Renal cortical epithelial cell (primary cell): ENCODE measurements around the gene LCE1A. TPM values are rescaled to one million over a fixed set of nuclear protein-coding genes. Genes with fewer than 3 reads are reported as not detected.

ENCODE experiments used
- DNase-seq: peaks from one replicate; pipeline ENCODE4 v3.0.0-alpha.2; 2011; ENCODE audit warnings: low read depth
- total RNA-seq: library from RNA; depleted of rRNA; stranded (reverse); fragments of >200 nt; gene quantifications from 2 replicates; pipeline ENCODE4 v1.2.3, GENCODE V29; 2014

LCE1A gene, protein sequence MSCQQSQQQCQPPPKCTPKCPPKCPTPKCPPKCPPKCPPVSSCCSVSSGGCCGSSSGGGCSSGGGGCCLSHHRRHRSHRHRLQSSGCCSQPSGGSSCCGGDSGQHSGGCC
- total RNA-seq = not detected in 2 replicates

- DNase-seq = no peak
These were observed at the start of gene LCE1A for GRCh38 chr1:152827173-152827572. Gene LCE1A (plus strand): TSS chr1:152827473. CDS start chr1:152827473, 0 bp downstream.

DNA sequence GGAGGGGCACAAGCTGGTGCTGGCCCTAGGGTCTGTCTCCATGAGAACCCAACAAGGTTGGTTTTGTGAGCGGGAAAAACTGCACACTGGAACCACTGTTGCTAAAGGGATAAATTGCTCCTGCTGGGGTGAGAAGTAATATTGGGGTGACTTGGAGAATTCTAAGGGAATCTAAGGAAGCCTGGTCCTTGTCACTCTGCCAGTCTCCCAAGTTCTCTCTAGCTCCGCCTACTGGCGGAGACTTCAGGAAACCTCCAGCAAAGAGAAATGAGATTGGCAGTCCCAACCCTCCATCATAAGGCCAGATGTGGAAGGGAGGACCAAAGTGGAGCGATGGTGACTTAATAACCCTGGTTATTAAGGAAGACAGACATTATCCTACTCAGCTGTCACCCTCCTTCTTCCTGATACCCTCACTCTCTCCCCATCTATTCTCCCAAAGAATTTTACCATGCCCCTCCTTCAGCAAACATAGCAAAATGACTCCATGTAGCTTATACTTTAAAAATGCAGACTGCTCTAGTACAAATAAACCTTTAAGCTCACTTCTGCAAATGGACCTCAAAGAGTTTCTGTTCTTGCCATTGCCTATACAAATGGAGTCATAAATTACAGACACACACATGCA is 49.6 kb upstream of the LCE1A start:
- no peak for DNase-seq

DNA sequence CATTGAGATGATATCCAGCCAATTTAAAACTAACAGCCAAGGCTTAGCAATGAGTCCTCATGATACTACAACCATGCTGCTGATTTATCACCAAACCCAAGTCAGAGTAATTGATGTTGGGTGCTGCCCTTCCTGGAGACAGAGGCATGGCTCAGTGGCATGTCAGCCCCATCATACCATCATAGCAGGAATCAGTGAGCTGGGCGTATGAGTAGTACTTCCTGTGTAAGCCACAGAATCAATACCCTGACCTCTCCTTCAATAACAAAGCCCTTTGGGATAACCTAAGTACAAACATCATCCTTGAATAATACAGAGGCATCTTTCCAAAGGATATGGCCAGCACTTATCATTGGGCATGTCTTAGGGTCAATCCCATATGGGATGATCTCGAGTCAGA is 44.2 kb upstream of the LCE1A start:
- no peak for DNase-seq

GRCh38 chr1:152786077-152786476 is 41.2 kb upstream of the LCE1A start, which contains the start of gene LCE1E:
Gene LCE1E (plus strand): TSS chr1:152786257. CDS start chr1:152787300, 1,043 bp downstream.
- no peak for DNase-seq

DNA sequence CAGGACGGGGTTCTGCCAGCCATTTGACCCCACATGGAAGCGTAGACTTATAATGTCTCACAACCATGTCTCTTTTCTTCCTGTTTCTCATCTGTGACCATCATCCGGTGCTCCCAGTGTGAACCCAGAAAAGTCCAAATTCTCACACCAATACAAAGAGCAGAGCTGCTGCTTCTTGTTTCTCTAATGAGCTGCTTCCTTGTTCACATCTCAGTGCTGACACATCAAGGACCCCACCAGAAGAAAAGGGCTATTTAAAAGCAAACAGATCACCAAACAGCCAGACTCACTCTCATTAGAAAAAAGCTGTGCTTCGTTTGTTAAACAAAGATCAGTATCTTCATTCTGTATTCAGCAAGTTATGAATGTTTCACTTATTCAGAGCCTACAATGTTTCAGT is 31.6 kb upstream of the LCE1A start:
- no peak for DNase-seq

DNA sequence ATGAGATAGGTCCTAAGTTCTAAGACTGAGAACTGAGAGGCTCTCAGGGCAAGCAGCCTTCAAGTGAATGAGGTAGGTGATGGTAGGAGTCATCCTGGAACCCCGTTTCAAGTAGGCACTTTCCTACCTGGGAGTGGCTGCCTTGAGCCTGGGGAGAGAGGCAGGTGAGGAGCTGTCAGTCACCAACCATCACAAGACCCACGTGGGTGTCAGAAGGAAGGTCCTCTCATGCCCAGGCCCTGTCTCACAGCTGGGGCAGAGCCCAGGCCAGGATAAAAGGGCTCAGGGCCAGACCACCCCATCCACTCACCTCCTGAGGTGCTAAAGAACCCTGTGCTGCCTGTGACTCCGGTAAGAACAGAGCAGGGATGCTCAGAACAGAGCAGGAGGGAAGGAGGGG is 30.9 kb upstream of the LCE1A start, which contains the start of gene LCE1D:
LCE1D (plus strand) TSS at position 301 of the 400 bp plus-strand sequence. CDS start 1,074 bp downstream, outside the sequence.
- no peak for DNase-seq

DNA sequence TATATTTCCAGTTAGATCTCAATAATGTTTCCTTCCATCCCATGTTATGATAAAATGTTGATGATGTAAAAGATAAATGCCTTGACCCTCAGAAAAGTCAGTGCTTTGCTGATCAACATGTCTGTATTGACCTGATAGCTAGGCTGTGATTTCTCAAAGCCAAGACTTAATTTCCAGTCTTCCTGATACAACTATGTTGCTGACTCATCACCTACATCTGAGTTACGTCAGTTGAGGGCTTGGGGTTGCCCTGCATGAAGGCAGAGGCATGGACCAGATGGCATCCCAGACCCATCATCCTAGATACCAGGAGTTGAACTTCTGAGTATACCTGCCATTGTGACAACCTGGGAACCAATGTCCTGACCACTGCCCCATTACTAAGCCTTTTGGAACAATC is 25.9 kb upstream of the LCE1A start:
- DNase-seq = no peak

DNA sequence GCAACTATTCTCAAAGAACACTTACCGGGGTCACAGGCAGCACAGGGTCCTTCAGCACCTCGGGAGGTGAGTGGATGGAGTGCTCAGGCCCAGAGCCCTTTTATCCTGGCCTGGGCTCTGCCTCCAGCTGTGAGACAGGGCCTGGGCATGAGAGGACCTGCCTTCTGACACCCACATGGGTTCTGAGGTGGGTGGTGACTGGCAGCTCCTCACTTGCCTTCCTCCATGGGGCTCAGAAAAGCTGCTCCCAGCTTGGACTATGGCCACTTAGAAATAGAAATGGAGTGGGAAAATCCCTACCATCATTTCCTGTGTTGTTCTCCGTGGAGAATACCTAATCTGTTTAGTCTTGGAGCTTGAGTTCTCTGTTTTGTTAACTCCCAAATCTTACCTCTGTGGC is 20.7 kb upstream of the LCE1A start, which contains the start of gene LCE1C:
LCE1C (minus strand) TSS at position 76 of the 400 bp plus-strand sequence. CDS start 1,173 bp downstream, outside the sequence.
- DNase-seq = no peak

DNA sequence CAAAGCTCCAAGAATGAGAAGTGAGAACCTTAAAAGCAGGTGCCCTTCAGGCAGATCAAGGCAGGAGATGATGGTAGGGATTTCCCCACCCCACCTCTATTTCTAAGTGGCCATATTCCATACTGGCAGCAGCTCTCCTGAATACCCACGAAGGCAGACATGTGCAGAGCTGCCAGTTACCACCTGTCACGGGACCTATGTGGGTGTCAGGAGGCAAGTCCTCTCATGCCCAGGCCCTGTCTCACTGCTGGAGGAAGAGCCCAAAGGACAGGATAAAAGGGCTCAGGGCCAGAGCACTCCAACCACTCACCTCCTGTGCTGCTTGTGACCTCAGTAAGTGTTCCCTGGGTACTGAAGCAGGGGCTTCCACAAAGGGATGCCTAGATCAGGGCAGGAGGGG is 16.2 kb upstream of the LCE1A start:
- no peak for DNase-seq

GRCh38 chr1:152811671-152812070 is 15.6 kb upstream of the LCE1A start, which contains the start of gene LCE1B:
Gene LCE1B (plus strand): TSS chr1:152811971. CDS start chr1:152812447, 476 bp downstream.
- DNase-seq = no peak

DNA sequence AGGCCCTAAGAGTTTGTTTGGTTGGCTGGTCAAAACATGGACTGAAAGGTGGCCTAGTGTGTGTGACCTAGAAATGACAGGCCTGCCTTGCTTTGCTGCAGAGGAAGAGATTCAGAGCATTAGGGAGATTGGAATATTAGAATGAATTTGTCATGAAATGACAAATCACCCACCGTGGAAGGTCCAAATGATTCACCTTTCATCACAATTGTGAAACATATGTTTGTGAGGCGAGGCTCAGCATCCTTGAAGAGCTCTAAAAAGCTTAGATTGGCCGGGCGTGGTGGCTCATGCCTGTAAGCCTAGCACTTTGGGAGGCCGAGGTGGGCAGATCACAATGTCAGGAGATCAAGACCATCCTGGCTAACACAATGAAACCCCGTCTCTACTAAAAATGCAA is 10.0 kb upstream of the LCE1A start:
- no peak for DNase-seq

DNA sequence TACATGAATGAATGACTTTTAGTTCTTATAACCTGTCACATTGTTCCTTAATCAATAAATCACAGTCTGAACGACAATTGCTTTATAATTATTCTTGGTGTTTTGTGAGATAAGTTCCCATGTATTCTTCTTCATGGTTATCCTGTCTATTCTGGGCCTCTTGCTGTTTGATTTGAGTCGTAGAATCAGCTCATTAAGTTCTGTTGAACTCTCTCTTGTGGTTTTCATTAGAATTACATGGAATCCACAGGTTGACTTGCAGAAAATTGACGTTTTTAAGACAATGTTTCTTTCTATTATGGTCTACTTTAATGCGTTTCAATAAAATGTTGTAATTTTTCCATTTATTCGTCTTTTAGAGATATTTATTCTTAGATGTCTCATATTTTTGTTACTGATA is 4.0 kb upstream of the LCE1A start:
- no peak for DNase-seq

- no peak for DNase-seq
These were observed 2.3 kb upstream of the LCE1A start for GRCh38 chr1:152824964-152825363.

- DNase-seq = no peak
These were observed 9.6 kb downstream of the LCE1A start for GRCh38 chr1:152836870-152837269.

DNA sequence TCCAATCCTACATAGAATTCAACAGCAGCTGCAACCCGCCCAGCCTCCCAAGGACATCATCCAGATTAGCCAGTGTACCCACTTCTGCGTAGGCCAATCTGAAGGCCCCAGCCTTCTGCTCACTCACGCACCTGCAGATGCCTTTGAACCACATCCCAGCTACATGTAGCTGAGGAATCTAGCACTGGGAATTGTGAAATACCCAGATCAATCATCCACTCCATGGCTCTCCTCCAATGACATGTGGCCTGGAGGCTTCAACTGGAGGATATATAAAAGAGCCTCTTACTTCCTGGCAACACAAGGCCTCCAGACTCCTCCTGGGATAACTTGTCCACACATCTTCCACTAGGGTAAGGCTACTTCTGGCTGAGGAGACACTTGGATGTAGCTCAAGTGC is 15.3 kb downstream of the LCE1A start, which contains the start of gene LCE6A:
LCE6A (plus strand) TSS at position 301 of the 400 bp plus-strand sequence. CDS start 665 bp downstream, outside the sequence.
- no peak for DNase-seq

- no peak for DNase-seq
These were observed 28.4 kb downstream of the LCE1A start for GRCh38 chr1:152855661-152856060.

- no peak for DNase-seq
These were observed 30.8 kb downstream of the LCE1A start for GRCh38 chr1:152858062-152858461.

DNA sequence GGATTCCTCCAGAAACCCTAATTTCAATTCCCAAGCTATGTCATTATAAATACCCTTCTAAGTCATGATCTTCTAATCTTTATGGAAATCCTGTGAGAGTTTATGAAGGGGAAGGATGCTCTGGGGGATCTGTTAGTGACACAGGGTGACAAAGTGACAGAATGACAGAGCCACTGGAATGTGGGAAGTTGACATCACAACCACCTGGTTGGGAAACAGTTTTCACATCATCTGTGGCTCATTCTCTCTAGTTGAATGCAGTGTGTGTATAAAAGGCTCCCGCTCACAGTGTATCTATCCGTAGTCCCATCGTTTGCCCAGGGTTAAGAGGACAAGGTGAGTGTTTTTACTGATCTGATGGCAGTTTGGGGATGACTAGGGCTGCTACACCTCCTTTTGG is 32.4 kb downstream of the LCE1A start, which contains the start of gene LCE7A:
LCE7A (plus strand) TSS at position 301 of the 400 bp plus-strand sequence. CDS start 702 bp downstream, outside the sequence.
- no peak for DNase-seq

DNA sequence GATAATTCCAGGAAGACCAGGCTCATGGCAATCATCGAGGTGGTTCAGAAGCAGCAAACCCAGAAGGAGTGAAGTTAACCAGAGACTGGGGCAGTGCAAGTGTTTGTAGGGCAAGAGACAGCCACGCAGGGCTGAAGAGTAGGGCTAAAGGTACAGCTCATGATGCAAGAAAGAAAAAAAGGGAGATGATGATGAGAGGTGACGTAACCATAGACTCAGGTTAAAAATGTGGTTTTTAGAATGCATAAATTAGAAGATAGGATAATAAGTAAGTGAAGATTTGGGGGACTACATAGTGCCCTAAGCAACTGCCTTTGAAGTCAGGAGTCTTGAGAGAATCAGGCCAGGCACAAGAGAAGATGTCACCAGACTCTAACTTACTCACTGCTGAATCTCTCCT is 32.9 kb downstream of the LCE1A start:
- no peak for DNase-seq

- DNase-seq = no peak
These were observed 34.1 kb downstream of the LCE1A start for GRCh38 chr1:152861374-152861773.

- no peak for DNase-seq
These were observed 37.2 kb downstream of the LCE1A start for GRCh38 chr1:152864443-152864842.

- DNase-seq = no peak
These were observed 39.0 kb downstream of the LCE1A start for GRCh38 chr1:152866321-152866720.

- peak; percentile 51 for DNase-seq
These were observed 42.6 kb downstream of the LCE1A start for GRCh38 chr1:152869808-152870419.
